Vagina (tissue), 2 donors: ENCODE data around the gene LY86.

Source experiments
- POLR2A ChIP-seq, 2 donors: fragments of 450-650 bp; IDR thresholded peaks; one replicate each; pipeline ENCODE4 v1.6.1; 2017; ENCODE audit warnings: antibody characterized with exemption in 2 of 2, mild to moderate bottlenecking in 2 of 2, moderate library complexity in 2 of 2
- TF ChIP-seq, protein P1 (sequence below), 3 experiments: fragments of 450-650 bp in 2 of 3; fragments of 200-600 bp in 1 of 3; sonication (generic) in 1 of 3; IDR thresholded peaks; one replicate each; pipeline ENCODE4 v1.5.1; 2017 to 2019; ENCODE audit warnings: antibody characterized with exemption in 3 of 3, mild to moderate bottlenecking in 2 of 3, moderate library complexity in 2 of 3

DNA sequence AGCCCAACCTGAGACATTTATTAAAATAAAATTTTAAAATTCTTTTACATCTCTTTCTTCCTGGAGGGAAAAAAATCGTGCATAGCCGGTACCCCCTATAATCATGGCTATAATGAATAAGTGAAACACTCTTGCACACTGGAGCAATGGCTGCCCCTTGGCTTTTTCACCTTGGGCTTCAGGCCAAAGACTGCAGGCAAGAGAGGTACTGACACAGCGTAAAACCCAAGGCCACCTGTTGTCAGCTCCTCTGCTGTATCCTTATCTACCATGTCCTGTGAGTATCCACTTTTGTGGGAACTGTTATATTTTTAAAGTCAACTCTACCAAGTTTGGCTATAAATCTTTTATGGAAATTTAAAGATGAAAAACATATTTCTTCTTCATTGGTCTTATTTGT is 23.0 kb upstream of the LY86 start:
- TF ChIP-seq, protein P1, sequence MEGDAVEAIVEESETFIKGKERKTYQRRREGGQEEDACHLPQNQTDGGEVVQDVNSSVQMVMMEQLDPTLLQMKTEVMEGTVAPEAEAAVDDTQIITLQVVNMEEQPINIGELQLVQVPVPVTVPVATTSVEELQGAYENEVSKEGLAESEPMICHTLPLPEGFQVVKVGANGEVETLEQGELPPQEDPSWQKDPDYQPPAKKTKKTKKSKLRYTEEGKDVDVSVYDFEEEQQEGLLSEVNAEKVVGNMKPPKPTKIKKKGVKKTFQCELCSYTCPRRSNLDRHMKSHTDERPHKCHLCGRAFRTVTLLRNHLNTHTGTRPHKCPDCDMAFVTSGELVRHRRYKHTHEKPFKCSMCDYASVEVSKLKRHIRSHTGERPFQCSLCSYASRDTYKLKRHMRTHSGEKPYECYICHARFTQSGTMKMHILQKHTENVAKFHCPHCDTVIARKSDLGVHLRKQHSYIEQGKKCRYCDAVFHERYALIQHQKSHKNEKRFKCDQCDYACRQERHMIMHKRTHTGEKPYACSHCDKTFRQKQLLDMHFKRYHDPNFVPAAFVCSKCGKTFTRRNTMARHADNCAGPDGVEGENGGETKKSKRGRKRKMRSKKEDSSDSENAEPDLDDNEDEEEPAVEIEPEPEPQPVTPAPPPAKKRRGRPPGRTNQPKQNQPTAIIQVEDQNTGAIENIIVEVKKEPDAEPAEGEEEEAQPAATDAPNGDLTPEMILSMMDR (IDR thresholded peaks at IDR 0.05) = no peak
- no peak for TF ChIP-seq POLR2A (IDR thresholded peaks at IDR 0.05)
